H1 (cell line): ENCODE results near the gene ASXL3. TPM values are rescaled to one million over a fixed set of nuclear protein-coding genes. Genes with fewer than 3 reads are reported as not detected.

Experiments
- CHD1 ChIP-seq: IDR thresholded peaks from 2 replicates; pipeline ENCODE4 v1.6.1; 2012; ENCODE audit warnings: low read depth, low read length, improper control_type of control experiment
- PHF8 ChIP-seq: fragments of 200-600 bp; sonication (generic); conservative IDR thresholded peaks from 2 replicates; pipeline ENCODE4 v1.7.1; 2012; ENCODE audit warnings: low read depth, mild to moderate bottlenecking, inconsistent platforms, low read length, moderate library complexity
- POU5F1 ChIP-seq: IDR thresholded peaks from 2 replicates; pipeline ENCODE4 v1.6.1; 2011; ENCODE audit warnings: low read depth, mild to moderate bottlenecking, low read length, moderate library complexity
- SIRT6 ChIP-seq: IDR thresholded peaks from one replicate; pipeline ENCODE4 v1.7.1; 2012; ENCODE audit warnings: low read length, inconsistent platforms
- TBP ChIP-seq: IDR thresholded peaks from 2 replicates; pipeline ENCODE4 v1.6.1; 2011; ENCODE audit warnings: low read depth, low read length, improper control_type of control experiment
- polyA plus RNA-seq, 7 experiments: library from polyadenylated mRNA; depleted of rRNA in 3 of 7; stranded (reverse) in 5 of 7; unstranded in 2 of 7; fragments of >200 nt in 5 of 7; fragments of 200-250 nt in 2 of 7; gene quantifications; 1 replicate in 5 of 7; 2 replicates in 1 of 7; 4 replicates in 1 of 7; pipeline versions ENCODE4 v1.2.1 to v1.2.3, GENCODE V29; 2011 to 2013; ENCODE audit warnings: missing spikeins in 2 of 7, mixed read lengths in 2 of 7
- total RNA-seq: library from RNA; stranded (reverse); fragmentation: NEBNext Ultra II Directional; extraction: Animal tissue kit (Norgen Biotek cat#: 25700); gene quantifications from 2 replicates; pipeline ENCODE4 v1.2.1, GENCODE V29; 2021
- TF ChIP-seq, protein P1 (sequence below): fragments of 300-600 bp; sonication (generic); IDR thresholded peaks from 2 replicates; pipeline ENCODE4 v1.7.1; 2012; ENCODE audit warnings: low read length, moderate library complexity, mild to moderate bottlenecking, inconsistent platforms; ENCODE audit not compliant: insufficient replicate concordance

ASXL3 gene
- total and polyA plus RNA-seq, 2 of the 8 experiments (the other 6 are each of a cell fraction or from before 2014, with no cell fraction given) = 0.08 to 1.3 TPM

DNA sequence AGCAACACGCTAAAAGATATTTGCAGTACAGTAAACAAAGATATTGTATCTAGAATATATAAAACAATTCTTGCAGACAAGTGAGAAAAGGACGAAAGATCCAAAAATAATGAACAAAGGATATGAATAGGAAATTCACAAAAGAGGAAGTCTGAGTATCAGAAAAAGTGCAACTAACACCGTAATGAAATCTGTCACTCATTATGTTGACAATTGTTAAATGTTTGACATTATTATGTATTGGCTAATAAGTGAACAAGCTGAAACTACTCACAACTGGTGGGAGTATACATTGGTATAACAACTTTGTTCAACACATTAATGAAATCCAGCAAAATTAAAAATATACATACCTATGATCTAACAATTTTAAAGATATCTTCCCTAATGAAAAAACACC is 36.7 kb upstream of the ASXL3 start (continued):
- TF ChIP-seq, protein P1, sequence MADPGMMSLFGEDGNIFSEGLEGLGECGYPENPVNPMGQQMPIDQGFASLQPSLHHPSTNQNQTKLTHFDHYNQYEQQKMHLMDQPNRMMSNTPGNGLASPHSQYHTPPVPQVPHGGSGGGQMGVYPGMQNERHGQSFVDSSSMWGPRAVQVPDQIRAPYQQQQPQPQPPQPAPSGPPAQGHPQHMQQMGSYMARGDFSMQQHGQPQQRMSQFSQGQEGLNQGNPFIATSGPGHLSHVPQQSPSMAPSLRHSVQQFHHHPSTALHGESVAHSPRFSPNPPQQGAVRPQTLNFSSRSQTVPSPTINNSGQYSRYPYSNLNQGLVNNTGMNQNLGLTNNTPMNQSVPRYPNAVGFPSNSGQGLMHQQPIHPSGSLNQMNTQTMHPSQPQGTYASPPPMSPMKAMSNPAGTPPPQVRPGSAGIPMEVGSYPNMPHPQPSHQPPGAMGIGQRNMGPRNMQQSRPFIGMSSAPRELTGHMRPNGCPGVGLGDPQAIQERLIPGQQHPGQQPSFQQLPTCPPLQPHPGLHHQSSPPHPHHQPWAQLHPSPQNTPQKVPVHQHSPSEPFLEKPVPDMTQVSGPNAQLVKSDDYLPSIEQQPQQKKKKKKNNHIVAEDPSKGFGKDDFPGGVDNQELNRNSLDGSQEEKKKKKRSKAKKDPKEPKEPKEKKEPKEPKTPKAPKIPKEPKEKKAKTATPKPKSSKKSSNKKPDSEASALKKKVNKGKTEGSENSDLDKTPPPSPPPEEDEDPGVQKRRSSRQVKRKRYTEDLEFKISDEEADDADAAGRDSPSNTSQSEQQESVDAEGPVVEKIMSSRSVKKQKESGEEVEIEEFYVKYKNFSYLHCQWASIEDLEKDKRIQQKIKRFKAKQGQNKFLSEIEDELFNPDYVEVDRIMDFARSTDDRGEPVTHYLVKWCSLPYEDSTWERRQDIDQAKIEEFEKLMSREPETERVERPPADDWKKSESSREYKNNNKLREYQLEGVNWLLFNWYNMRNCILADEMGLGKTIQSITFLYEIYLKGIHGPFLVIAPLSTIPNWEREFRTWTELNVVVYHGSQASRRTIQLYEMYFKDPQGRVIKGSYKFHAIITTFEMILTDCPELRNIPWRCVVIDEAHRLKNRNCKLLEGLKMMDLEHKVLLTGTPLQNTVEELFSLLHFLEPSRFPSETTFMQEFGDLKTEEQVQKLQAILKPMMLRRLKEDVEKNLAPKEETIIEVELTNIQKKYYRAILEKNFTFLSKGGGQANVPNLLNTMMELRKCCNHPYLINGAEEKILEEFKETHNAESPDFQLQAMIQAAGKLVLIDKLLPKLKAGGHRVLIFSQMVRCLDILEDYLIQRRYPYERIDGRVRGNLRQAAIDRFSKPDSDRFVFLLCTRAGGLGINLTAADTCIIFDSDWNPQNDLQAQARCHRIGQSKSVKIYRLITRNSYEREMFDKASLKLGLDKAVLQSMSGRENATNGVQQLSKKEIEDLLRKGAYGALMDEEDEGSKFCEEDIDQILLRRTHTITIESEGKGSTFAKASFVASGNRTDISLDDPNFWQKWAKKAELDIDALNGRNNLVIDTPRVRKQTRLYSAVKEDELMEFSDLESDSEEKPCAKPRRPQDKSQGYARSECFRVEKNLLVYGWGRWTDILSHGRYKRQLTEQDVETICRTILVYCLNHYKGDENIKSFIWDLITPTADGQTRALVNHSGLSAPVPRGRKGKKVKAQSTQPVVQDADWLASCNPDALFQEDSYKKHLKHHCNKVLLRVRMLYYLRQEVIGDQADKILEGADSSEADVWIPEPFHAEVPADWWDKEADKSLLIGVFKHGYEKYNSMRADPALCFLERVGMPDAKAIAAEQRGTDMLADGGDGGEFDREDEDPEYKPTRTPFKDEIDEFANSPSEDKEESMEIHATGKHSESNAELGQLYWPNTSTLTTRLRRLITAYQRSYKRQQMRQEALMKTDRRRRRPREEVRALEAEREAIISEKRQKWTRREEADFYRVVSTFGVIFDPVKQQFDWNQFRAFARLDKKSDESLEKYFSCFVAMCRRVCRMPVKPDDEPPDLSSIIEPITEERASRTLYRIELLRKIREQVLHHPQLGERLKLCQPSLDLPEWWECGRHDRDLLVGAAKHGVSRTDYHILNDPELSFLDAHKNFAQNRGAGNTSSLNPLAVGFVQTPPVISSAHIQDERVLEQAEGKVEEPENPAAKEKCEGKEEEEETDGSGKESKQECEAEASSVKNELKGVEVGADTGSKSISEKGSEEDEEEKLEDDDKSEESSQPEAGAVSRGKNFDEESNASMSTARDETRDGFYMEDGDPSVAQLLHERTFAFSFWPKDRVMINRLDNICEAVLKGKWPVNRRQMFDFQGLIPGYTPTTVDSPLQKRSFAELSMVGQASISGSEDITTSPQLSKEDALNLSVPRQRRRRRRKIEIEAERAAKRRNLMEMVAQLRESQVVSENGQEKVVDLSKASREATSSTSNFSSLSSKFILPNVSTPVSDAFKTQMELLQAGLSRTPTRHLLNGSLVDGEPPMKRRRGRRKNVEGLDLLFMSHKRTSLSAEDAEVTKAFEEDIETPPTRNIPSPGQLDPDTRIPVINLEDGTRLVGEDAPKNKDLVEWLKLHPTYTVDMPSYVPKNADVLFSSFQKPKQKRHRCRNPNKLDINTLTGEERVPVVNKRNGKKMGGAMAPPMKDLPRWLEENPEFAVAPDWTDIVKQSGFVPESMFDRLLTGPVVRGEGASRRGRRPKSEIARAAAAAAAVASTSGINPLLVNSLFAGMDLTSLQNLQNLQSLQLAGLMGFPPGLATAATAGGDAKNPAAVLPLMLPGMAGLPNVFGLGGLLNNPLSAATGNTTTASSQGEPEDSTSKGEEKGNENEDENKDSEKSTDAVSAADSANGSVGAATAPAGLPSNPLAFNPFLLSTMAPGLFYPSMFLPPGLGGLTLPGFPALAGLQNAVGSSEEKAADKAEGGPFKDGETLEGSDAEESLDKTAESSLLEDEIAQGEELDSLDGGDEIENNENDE = no peak
- TF ChIP-seq TBP (no peak), PHF8 (no peak), CHD1 (no peak), POU5F1 (no peak), SIRT6 (no peak)
- TF ChIP-seq, all 59 proteins: peak for 0
